Neuronal stem cell (in vitro differentiated cells): ENCODE measurements around the gene MIPEP.

ENCODE experiments used
- DNase-seq: peaks from one replicate; pipeline ENCODE4 v3.0.0-alpha.2; 2013; ENCODE audit warnings: low spot score
- H2AFZ ChIP-seq: one replicate; pipeline ENCODE4 v1.6.1; 2013; ENCODE audit warnings: mild to moderate bottlenecking, low read length, inconsistent platforms
- H2AK5ac ChIP-seq: 2 replicates; pipeline ENCODE4 v1.6.1; 2013; ENCODE audit warnings: low read depth, mild to moderate bottlenecking, inconsistent platforms, low read length, moderate library complexity, mixed read lengths
- H2BK120ac ChIP-seq: 2 replicates; pipeline ENCODE4 v1.6.1; 2013; ENCODE audit warnings: low read depth, mild to moderate bottlenecking, inconsistent platforms, low read length, moderate library complexity, mixed read lengths
- H2BK12ac ChIP-seq: one replicate; pipeline ENCODE4 v1.6.1; 2013; ENCODE audit warnings: low read length, inconsistent platforms
- H2BK15ac ChIP-seq: 2 replicates; pipeline ENCODE4 v1.6.1; 2013; ENCODE audit warnings: mild to moderate bottlenecking, low read length, inconsistent platforms, mixed read lengths
- H2BK5ac ChIP-seq: one replicate; pipeline ENCODE4 v1.6.1; 2013; ENCODE audit warnings: inconsistent platforms, mild to moderate bottlenecking, low read length, moderate library complexity
- H3K14ac ChIP-seq: one replicate; pipeline ENCODE4 v1.6.1; 2013; ENCODE audit warnings: low read length, inconsistent platforms
- H3K18ac ChIP-seq: 2 replicates; pipeline ENCODE4 v1.6.1; 2013; ENCODE audit warnings: low read length, inconsistent platforms
- H3K23ac ChIP-seq: 2 replicates; pipeline ENCODE4 v1.6.1; 2013; ENCODE audit warnings: low read depth, mild to moderate bottlenecking, mixed read lengths, low read length, inconsistent platforms; ENCODE audit not compliant: poor library complexity
- H3K27ac ChIP-seq: replicated peaks from 3 replicates; pipeline ENCODE4 v1.5.1; 2013; ENCODE audit warnings: low read length, inconsistent platforms
- H3K27me3 ChIP-seq, 3 experiments: 2 replicates each; pipeline ENCODE4 v1.6.1; 2013; ENCODE audit warnings: low read length in 3 of 3, mild to moderate bottlenecking in 2 of 3, inconsistent platforms in 1 of 3, low read depth in 1 of 3, mixed read lengths in 1 of 3, moderate library complexity in 1 of 3; ENCODE audit not compliant: control insufficient read depth in 3 of 3, insufficient read depth in 3 of 3
- H3K36me3 ChIP-seq, 2 donors: replicated peaks in 1 of 2; 2 replicates each; pipeline ENCODE4 v1.6.1; 2013; ENCODE audit warnings: low read length in 2 of 2; ENCODE audit not compliant: control insufficient read depth in 2 of 2, insufficient read depth in 2 of 2
- H3K4ac ChIP-seq: 2 replicates; pipeline ENCODE4 v1.6.1; 2013; ENCODE audit warnings: inconsistent platforms, mild to moderate bottlenecking, low read length, moderate library complexity
- H3K4me1 ChIP-seq, 2 donors: 1 replicate in 1 of 2; 2 replicates in 1 of 2; pipeline ENCODE4 v1.6.1; 2013; ENCODE audit warnings: low read length in 2 of 2, low read depth in 1 of 2; ENCODE audit not compliant: control insufficient read depth in 2 of 2, insufficient read depth in 1 of 2
- H3K4me2 ChIP-seq: one replicate; pipeline ENCODE4 v1.6.1; 2013; ENCODE audit warnings: mild to moderate bottlenecking, low read length, inconsistent platforms; ENCODE audit not compliant: insufficient read depth, poor library complexity, severe bottlenecking
- H3K4me3 ChIP-seq, 2 donors: 2 replicates each; pipeline ENCODE4 v1.5.1; 2013; ENCODE audit warnings: low read length in 2 of 2, mild to moderate bottlenecking in 2 of 2, inconsistent platforms in 1 of 2, moderate library complexity in 1 of 2
- H3K79me1 ChIP-seq: one replicate; pipeline ENCODE4 v1.6.1; 2013; ENCODE audit warnings: low read depth, mild to moderate bottlenecking, inconsistent platforms, low read length, moderate library complexity
- H3K9ac ChIP-seq: one replicate; pipeline ENCODE4 v1.6.1; 2013; ENCODE audit warnings: mild to moderate bottlenecking, low read depth, low read length, inconsistent platforms; ENCODE audit not compliant: poor library complexity
- H3K9me3 ChIP-seq, 2 donors: replicated peaks in 1 of 2; 2 replicates each; pipeline versions ENCODE3 to v1.6.1; 2013; ENCODE audit warnings: low read length in 2 of 2, mild to moderate bottlenecking in 2 of 2, inconsistent platforms in 1 of 2, low read depth in 1 of 2, mixed read lengths in 1 of 2, moderate library complexity in 1 of 2; ENCODE audit not compliant: control insufficient read depth in 2 of 2, insufficient read depth in 1 of 2
- H4K8ac ChIP-seq: one replicate; pipeline ENCODE4 v1.6.1; 2013; ENCODE audit warnings: low read depth, mild to moderate bottlenecking, inconsistent platforms, low read length, moderate library complexity
- H4K91ac ChIP-seq: one replicate; pipeline ENCODE4 v1.6.1; 2013; ENCODE audit warnings: low read length, low read depth, mild to moderate bottlenecking, inconsistent platforms; ENCODE audit not compliant: poor library complexity
- WGBS, 2 donors: extraction: QIAGEN DNeasy Blood & Tissue Kit; methylation state at CpG; one replicate each; pipeline ENCODE4 v1.1.7; 2013; ENCODE audit warnings: missing lambda C conversion rate in 2 of 2, mixed read lengths in 1 of 2; ENCODE audit not compliant: insufficient read length in 2 of 2, insufficient replicate concordance in 1 of 2; ENCODE audit errors: extremely low coverage in 2 of 2; 5-methylcytosine and 5-hydroxymethylcytosine counted together

MIPEP gene

GRCh38 chr13:23703246-23703860, 185.8 kb downstream of the MIPEP start:
- H3K9me3 ChIP-seq, result no peaks in the 10 kb centered on the region
- no peak overlapping the region for H4K8ac ChIP-seq
- DNase-seq, result no peak
- no CpG with 5 or more reads among the region's 11 CpGs for WGBS, 2 donors
- no peak overlapping the region for H3K4me3 ChIP-seq
- H3K23ac ChIP-seq, result no peak overlapping the region
- no peaks in the 10 kb centered on the region for H3K36me3 ChIP-seq
- no peak overlapping the region for H3K18ac ChIP-seq
- no peak overlapping the region for H2BK5ac ChIP-seq
- no peak overlapping the region for H2BK12ac ChIP-seq
- no peak overlapping the region for H3K14ac ChIP-seq
- no peak overlapping the region for H3K27ac ChIP-seq
- H2BK15ac ChIP-seq, result no peak overlapping the region
- H3K4me1 ChIP-seq, result peaks cover 3 to 5% of the 10 kb centered on the region in 2 donors
- H2BK120ac ChIP-seq, result no peak overlapping the region
- H3K4ac ChIP-seq, result no peak overlapping the region
- no peak overlapping the region for H4K91ac ChIP-seq
- H2AFZ ChIP-seq, result peak overlapping the region; percentile 53
- H3K27me3 ChIP-seq, result no peaks in the 10 kb centered on the region
- no peak overlapping the region for H2AK5ac ChIP-seq
- H3K9ac ChIP-seq, result no peak overlapping the region
- H3K4me2 ChIP-seq, result no peak overlapping the region
- H3K79me1 ChIP-seq, result no peaks in the 10 kb centered on the region

- H3K4me2 ChIP-seq, result no peak overlapping the region
- no peak overlapping the region for H2AK5ac ChIP-seq
- H3K9ac ChIP-seq, result no peak overlapping the region
- H3K4ac ChIP-seq, result peak overlapping the region; percentile 67
- H2AFZ ChIP-seq, result peak overlapping the region; percentile 33
- no peak overlapping the region for H2BK15ac ChIP-seq
- H3K9me3 ChIP-seq, result no peaks in the 10 kb centered on the region
- H2BK12ac ChIP-seq, result no peak overlapping the region
- no peak overlapping the region for H2BK5ac ChIP-seq
- H4K8ac ChIP-seq, result no peak overlapping the region
- no peaks in the 10 kb centered on the region for H3K36me3 ChIP-seq
- H3K18ac ChIP-seq, result peak overlapping the region; percentile 76
- no peak overlapping the region for H3K23ac ChIP-seq
- H3K4me3 ChIP-seq, result no peak overlapping the region
- no peaks in the 10 kb centered on the region for H3K79me1 ChIP-seq
- H4K91ac ChIP-seq, result no peak overlapping the region
- DNase-seq, result no peak
- WGBS, 2 donors, result no CpG with 5 or more reads among the region's 12 CpGs
- no peaks in the 10 kb centered on the region for H3K27me3 ChIP-seq
- H2BK120ac ChIP-seq, result no peak overlapping the region
- peaks cover 5 to 6% of the 10 kb centered on the region in 2 donors for H3K4me1 ChIP-seq
- peak overlapping the region; percentile 92 for H3K14ac ChIP-seq
- H3K27ac ChIP-seq, result no peak overlapping the region
Measured at GRCh38 chr13:23701636-23702035, 187.6 kb downstream of the MIPEP start.

- peaks cover 5 to 9% of the 10 kb centered on the region in 2 donors for H3K4me1 ChIP-seq
- H3K27me3 ChIP-seq, result no peaks in the 10 kb centered on the region
- no CpG with 5 or more reads among the region's 5 CpGs for WGBS, 2 donors
Measured at GRCh38 chr13:23701186-23701585, 188.0 kb downstream of the MIPEP start.

GRCh38 chr13:23699271-23699670, 189.9 kb downstream of the MIPEP start:
- H3K4me2 ChIP-seq, result no peak overlapping the region
- H2AK5ac ChIP-seq, result no peak overlapping the region
- no peak for DNase-seq
- no peak overlapping the region for H3K23ac ChIP-seq
- no peaks in the 10 kb centered on the region for H3K9me3 ChIP-seq
- H3K4me3 ChIP-seq, result no peak overlapping the region
- no CpG with 5 or more reads among the region's 2 CpGs for WGBS, 2 donors
- H3K4me1 ChIP-seq, result peaks cover 0 to 8% of the 10 kb centered on the region in 2 donors
- H2BK12ac ChIP-seq, result no peak overlapping the region
- no peak overlapping the region for H3K9ac ChIP-seq
- no peak overlapping the region for H2AFZ ChIP-seq
- H3K4ac ChIP-seq, result no peak overlapping the region
- H3K79me1 ChIP-seq, result no peaks in the 10 kb centered on the region
- H3K18ac ChIP-seq, result no peak overlapping the region
- H2BK120ac ChIP-seq, result no peak overlapping the region
- no peak overlapping the region for H4K8ac ChIP-seq
- H3K14ac ChIP-seq, result no peak overlapping the region
- no peak overlapping the region for H2BK15ac ChIP-seq
- H3K27ac ChIP-seq, result no peak overlapping the region
- no peaks in the 10 kb centered on the region for H3K36me3 ChIP-seq
- H3K27me3 ChIP-seq, result no peaks in the 10 kb centered on the region
- no peak overlapping the region for H2BK5ac ChIP-seq
- no peak overlapping the region for H4K91ac ChIP-seq

More at GRCh38 chr13:23701186-23701585, 188.0 kb downstream of the MIPEP start:
- no peak for DNase-seq
- no peaks in the 10 kb centered on the region for H3K79me1 ChIP-seq
- H2AK5ac ChIP-seq, result no peak overlapping the region
- no peak overlapping the region for H3K4ac ChIP-seq
- H3K4me3 ChIP-seq, result no peak overlapping the region
- H3K27ac ChIP-seq, result no peak overlapping the region
- H2BK5ac ChIP-seq, result no peak overlapping the region
- no peak overlapping the region for H3K14ac ChIP-seq
- H3K9ac ChIP-seq, result no peak overlapping the region
- H2BK120ac ChIP-seq, result no peak overlapping the region
- no peak overlapping the region for H2BK12ac ChIP-seq
- no peak overlapping the region for H4K8ac ChIP-seq
- no peaks in the 10 kb centered on the region for H3K36me3 ChIP-seq
- no peak overlapping the region for H3K18ac ChIP-seq
- H3K9me3 ChIP-seq, result no peaks in the 10 kb centered on the region
- no peak overlapping the region for H3K4me2 ChIP-seq
- no peak overlapping the region for H3K23ac ChIP-seq
- no peak overlapping the region for H2BK15ac ChIP-seq
- no peak overlapping the region for H2AFZ ChIP-seq
- H4K91ac ChIP-seq, result no peak overlapping the region
